GM10248 (cell line): ENCODE data around the gene MACROH2A1.
A peak's percentile ranks its signal among the peaks of the same experiment; 100 is the strongest.

ENCODE experiments used
- CTCF ChIA-PET: fragments of 300-600 bp; sonication (Branson Sonifier 250); formaldehyde crosslinking; extraction: SDS; loops from one replicate; lab custom pipeline; 2021; ENCODE audit warnings: antibody characterized with exemption; lab: Yijun Ruan, JAX
- POLR2A ChIA-PET: fragments of 350-650 bp; sonication (Branson Sonifier 250); formaldehyde crosslinking; extraction: SDS; loops from one replicate; lab custom pipeline; 2020; ENCODE audit warnings: antibody characterized with exemption; lab: Yijun Ruan, JAX
- DNase-seq: peaks from one replicate; pipeline ENCODE4 v3.0.0; 2012; ENCODE audit errors: extremely low spot score
- TF ChIP-seq, protein P1 (sequence below): IDR thresholded peaks from 2 replicates; pipeline ENCODE4 v1.5.1; 2012; ENCODE audit warnings: mild to moderate bottlenecking, low read depth; ENCODE audit errors: extremely low read depth, missing control alignments, control extremely low read depth

MACROH2A1 gene

DNA sequence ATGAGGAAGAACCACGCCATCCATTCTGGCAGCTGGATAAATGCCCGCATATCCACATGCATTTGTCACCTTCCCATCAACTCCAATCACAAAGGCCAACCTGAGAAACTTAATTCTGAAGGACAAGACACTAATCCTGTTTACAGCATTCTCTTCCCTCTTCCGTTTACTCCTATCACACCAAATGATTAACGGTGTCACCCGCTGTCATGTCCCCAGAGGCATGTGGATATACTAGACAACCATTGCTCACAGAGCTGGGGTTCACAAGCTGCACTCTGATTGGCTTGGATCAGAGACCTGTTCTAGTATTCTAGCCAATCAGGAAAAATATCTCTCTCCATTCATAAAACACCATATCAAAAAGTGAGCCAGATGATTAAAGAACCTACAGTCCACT is 3.6 kb downstream of the MACROH2A1 start:
- POLR2A ChIA-PET, result no interaction called here
- TF ChIP-seq, protein P1, sequence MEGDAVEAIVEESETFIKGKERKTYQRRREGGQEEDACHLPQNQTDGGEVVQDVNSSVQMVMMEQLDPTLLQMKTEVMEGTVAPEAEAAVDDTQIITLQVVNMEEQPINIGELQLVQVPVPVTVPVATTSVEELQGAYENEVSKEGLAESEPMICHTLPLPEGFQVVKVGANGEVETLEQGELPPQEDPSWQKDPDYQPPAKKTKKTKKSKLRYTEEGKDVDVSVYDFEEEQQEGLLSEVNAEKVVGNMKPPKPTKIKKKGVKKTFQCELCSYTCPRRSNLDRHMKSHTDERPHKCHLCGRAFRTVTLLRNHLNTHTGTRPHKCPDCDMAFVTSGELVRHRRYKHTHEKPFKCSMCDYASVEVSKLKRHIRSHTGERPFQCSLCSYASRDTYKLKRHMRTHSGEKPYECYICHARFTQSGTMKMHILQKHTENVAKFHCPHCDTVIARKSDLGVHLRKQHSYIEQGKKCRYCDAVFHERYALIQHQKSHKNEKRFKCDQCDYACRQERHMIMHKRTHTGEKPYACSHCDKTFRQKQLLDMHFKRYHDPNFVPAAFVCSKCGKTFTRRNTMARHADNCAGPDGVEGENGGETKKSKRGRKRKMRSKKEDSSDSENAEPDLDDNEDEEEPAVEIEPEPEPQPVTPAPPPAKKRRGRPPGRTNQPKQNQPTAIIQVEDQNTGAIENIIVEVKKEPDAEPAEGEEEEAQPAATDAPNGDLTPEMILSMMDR, result no peak
- peak; percentile 6 for DNase-seq
- CTCF ChIA-PET, result interaction anchor here (1.9 kb wide), 1 partner anchor 20 kb away, joined by 5 read pairs; no protein-coding TSS in a partner anchor

DNA sequence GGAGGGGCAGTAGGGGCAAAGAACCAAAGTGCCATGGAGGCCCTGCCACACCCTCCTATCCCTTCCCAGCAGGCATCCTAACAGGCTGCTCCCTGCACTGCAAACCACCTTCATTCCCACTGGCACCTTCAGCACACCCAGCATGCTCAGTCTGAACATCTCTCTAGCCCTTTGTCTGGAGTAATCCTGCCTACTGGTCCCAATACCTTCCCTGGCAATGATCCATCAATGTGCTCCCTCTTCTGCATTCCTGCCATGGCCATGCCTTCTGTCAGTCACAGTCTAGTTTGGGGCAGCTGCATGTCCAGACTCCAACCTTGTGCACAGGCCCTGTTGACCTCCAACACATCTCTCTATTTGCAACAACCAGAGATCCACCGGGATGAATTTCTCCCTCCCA is 4.9 kb downstream of the MACROH2A1 start:
- ChIA-PET CTCF (interaction anchor here (0.7 to 3.4 kb wide), 6 partner anchors 11 to 43 kb away, joined by 3 to 10 read pairs (median 6); no protein-coding TSS in a partner anchor), POLR2A (no interaction called here)
- DNase-seq, result no peak
- TF ChIP-seq, protein P1, result no peak

DNA sequence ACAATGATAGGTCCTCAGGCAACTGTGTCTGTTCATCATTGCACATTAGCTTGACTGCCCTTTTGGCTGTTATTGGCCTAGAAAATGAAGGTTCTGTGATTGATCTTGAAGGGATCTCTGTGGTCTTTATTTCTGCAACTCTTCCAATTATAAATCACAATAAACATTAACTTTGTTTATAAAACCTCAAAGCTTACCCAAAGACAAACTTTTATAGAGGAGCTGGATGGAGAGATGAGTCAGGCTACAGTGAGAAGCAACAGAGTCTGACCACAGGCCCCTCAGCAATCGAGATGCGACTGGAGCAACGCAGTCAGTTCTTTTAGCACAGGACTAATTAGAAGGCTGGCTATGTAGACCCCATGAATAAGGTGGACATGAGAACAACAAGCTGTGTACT is 5.3 kb downstream of the MACROH2A1 start:
- POLR2A ChIA-PET, result no interaction called here
- TF ChIP-seq, protein P1, result no peak
- CTCF ChIA-PET, result interaction anchor here (1.5 to 3.4 kb wide), 5 partner anchors 10 to 32 kb away, joined by 4 to 10 read pairs (median 6); no protein-coding TSS in a partner anchor
- no peak for DNase-seq

DNA sequence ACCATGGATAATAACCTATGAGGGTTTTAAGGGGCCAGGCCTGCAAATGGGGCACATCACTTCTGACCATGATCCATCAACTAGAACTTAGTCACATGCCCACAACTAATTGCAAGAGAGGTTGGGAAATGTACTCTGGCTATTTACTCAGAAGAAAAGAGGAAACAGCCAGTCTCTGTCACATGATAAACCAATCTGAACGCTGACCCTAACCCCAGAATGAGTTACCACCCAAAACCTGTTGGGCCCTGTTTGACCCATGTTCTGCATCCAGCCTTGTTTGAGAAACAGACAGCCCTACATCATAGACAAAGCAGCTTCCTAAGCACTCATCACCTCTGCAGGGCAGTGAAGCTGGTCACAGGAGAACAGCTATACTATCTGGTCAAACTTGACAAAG is 5.8 kb downstream of the MACROH2A1 start:
- no peak for DNase-seq
- TF ChIP-seq, protein P1, result no peak
- ChIA-PET POLR2A (no interaction called here), CTCF (interaction anchor here (1.5 to 3.4 kb wide), 3 partner anchors 10 to 33 kb away, joined by 6 to 10 read pairs (median 10); no protein-coding TSS in a partner anchor)

DNA sequence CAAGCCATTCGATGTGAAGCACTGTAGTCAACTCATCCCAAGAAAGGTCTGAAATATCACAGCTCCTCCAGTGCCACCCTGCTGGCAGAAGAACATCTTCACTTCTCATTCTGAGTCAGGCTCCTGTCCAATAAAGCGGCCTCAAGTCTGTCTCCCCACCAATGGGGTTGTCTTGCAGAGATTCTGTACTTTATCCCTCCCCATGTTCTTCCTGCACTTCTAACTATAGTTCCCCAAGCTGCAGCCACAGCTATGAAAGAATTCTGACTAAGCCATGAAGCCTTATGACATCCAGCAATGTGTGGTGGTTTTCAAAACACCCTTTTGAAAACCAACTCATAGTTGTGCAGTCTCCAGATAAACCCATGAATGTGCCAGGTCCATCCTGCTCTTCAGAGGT is 6.8 kb downstream of the MACROH2A1 start:
- POLR2A ChIA-PET, result no interaction called here

DNA sequence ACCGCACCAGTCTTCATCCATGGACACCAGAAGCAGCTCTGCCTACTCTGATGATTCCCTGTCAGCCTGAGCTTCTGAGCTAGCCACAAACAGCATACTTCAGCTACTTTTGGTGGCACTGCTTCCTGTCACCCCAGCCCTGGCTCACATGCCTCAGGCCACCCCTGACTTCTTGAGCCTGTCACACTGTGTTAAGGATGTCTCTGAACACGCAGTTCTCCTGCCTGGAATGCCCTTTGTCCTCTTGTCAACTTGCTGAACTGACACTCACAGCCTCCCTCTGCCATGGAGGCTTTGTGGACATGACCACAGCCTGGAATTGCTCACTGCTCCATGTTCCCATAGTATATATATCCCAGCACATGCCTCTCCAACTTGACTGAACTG is 7.2 kb downstream of the MACROH2A1 start:
- ChIA-PET CTCF (interaction anchor here (0.8 to 3.4 kb wide), 5 partner anchors 8 to 160 kb away, joined by 3 to 10 read pairs (median 3); no protein-coding TSS in a partner anchor), POLR2A (no interaction called here)
- TF ChIP-seq, protein P1, result no peak
- DNase-seq, result no peak

More for the DNA sequence above, 6.8 kb downstream of the MACROH2A1 start:
- TF ChIP-seq, protein P1, result no peak
- CTCF ChIA-PET, result interaction anchor here (0.8 to 3.4 kb wide), 3 partner anchors 9 to 15 kb away, joined by 3 to 10 read pairs (median 3); no protein-coding TSS in a partner anchor
- DNase-seq, result no peak
